T1000 (cell line): ENCODE data around the gene PLCL2.

Experiments used
- DNase-seq: peaks from one replicate; lab custom pipeline; 2025; ENCODE audit warnings: mixed read lengths; lab: John Stamatoyannopoulos, UW

Gene PLCL2

DNA sequence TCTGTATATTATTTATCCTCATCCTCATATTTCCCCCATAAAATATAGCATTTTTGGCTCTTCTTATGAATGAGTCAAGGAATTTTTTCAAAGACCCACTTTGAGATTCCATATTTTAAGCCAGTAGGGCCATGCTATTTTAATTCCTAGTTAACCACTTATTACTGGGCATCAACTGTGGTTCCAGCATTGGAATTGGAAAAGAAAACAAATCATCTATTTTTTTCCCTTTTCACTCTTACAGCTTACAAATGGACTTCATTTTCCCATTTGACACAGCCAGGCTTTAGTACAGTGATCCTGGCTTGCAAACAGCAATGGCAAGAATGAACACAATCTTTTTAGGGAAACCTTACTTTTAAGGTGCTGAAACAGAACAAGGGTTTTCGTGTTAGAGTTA lies 19.4 kb upstream of the PLCL2 start:
- no peak for DNase-seq

DNA sequence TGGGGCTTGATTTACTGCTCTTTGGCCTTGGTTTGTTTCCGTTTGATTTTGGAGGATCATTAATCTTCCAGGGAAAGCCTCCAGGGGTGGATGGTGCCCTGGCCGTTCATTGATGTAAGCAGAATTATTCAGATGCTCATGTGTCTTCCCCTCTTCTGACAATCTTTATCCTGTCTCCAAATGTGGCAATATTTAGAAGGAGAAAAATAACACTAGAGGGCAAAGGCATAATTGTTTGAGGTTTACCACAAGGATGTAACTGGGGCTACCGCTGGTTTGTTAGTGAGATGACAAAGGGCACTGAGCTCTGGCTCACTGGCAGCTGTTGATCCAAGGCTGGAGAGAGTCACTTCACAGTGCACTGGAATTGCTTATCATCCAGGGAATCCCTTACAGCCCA lies 18.2 kb upstream of the PLCL2 start:
- peak; percentile 50 for DNase-seq

GRCh38 chr3:16868513-16868912 lies 16.2 kb upstream of the PLCL2 start:
- no peak for DNase-seq

DNA sequence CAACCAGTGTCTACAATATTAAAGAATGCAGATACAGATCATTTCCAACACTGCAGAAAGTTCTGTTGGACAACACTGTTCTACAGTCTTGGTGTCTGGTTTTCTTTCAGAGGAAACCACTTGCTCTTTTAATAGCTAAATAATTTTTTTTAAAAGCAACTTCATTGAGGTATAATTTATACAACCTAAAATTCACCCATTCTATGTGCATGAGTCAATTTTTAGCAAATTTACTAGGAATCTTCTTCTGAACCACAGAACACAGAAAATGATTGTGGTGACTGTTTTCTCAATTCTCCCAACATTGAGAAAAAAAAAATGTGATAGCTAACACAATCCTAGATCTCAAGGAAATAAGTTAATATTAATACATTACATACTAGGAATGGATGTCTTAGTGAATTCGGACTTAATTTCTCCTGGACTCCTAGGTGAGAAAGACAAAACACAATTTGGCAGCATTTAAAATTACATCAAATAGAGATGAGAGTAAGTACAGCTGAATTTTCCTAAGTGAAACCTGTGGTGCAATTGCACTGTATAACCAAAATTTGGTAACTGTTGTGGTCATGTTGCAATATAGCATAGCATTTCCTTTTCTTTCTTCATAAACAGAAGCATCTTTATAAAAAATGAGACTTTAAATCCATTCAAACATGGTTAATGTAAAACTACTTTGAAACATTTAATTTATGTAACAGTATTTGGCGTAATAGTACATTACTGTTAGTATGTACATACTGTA lies 15.3 kb upstream of the PLCL2 start:
- no peak for DNase-seq

DNA sequence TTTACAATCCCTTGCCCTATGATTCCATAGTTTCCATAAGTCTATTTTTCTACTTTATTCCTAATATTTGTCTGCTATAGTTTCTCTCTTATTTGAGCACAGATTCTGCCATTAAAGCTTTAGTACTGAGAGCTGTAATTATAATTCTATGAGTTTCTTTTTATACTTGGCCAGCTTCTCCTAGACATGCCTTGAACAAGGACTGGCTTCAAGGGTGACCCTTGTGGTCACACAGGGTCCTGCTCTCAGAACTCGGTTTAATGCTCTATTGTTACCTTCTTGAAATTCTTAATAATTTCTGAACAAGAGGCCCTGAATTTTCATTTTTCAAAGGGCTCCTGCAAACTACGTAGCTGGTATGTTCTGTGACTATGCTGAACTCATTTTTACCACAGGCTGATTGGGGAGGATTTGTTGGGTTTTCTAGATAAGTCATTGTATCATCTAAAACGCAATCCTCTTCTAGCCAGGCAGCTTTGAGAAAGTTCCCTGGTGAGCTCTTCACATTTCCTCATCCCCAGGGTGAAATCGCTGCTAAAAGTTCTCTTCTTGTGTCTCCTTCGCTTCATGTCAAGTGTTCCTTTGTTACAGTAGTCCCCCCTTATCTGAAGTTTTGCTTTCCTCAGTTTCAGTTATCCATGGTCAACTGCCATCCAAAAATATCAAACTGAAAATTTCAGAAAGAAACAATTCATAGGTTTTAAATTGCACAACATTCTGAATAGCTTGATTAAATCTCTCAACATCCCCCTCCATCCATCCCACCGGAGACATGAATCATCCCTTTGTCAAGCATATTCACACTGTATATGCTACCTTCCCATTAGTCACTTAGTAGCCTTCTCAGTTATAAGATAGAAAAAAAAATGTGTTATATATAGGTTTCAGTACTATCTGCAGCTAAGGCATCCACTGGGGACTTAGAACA lies 12.6 kb upstream of the PLCL2 start:
- no peak for DNase-seq

DNA sequence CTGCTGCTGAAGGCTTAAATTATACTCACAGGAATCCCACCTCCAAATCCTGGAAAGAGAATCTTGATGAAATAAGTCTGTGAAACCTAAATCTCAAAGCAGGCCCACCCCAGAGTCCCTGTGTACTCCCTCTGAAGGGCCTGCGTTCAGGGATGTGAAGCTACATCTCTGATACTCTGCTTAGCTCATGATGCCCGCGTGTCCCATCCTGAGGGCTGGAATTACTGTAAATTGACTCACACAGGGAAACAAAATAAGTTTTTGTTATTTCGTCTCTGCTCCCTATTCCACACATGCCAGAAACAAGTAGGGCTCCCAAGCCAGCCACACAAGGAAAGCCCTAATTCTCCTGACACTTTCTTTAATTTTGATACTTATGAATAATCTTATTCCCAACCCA lies 10.9 kb upstream of the PLCL2 start:
- DNase-seq, result no peak

DNA sequence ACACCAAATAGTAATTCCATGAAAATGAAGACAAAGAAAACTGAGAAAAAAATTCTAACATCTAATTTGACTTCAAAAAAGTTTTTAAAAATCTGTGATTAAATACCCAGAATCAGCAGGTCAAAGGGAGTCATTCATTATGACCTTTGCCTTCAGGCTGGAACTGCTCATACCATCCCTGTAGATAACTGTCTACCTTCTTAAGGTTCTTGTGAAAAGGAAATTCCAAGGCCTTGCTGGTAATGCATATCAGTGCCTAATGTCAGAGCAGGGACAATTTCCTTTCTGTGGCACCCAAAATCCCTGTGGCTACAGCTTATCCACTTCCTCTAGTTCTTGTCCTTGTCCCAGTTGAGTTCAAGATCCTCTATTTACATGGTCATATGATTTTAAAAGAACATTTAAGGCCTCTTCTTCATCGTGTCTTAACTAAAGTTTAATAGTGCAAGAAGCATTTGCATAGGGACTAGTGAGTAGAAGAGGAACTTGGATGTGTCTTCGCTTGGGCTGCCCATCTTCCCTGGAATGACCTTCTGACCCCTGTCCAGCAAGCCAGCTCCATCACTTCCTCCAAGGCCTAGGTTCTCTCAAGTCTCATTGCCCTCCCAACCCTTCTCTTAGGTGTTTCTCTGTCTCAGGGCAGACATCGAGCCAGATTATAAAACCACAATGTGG lies 8.7 kb upstream of the PLCL2 start:
- no peak for DNase-seq

- no peak for DNase-seq
Observed at GRCh38 chr3:16877505-16877904, 7.2 kb upstream of the PLCL2 start.

GRCh38 chr3:16877911-16878310 lies 6.8 kb upstream of the PLCL2 start:
- no peak for DNase-seq

GRCh38 chr3:16881896-16882630 lies 2.7 kb upstream of the PLCL2 start:
- no peak for DNase-seq

- DNase-seq, result no peak
Observed at GRCh38 chr3:16883057-16883722, 1.6 kb upstream of the PLCL2 start.

- DNase-seq, result no peak
Observed at GRCh38 chr3:16883723-16884083, 1.1 kb upstream of the PLCL2 start.

- no peak for DNase-seq
Observed at GRCh38 chr3:16884084-16884747, 539 bp upstream of the PLCL2 start.

DNA sequence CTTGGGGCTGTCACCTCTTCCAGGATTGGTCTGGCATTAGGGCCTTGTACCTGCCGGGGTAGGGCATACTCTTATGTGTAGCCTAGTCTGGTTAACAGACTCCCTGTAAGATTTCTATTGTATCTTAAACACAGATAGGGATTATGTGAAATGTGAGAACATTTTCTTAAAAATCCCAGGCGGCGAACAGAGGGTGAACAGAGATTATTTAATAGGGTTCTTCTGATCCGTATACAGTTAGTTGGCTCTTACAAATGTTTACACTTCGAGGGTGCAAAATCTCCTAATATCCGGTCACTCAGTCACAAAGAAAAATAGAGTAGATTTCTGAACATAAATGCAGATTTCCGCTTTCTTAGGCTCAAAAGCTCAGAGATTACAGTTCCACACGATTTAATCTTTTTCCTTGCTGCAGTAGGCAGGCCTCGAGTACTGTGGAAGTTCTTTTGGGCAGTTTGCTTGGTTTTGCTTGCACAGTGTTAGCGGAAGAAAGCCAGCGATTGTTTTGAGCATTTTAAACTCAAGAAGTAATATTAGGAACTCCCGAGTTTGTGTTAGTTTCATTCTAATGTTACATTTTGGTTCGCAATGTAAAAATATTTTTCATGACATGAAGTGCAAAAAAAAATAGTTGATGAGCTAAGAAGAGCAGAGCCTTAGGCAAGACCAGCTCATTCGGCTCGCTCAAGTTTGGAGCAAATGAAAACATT lies 993 bp downstream of the PLCL2 start:
- no peak for DNase-seq

DNA sequence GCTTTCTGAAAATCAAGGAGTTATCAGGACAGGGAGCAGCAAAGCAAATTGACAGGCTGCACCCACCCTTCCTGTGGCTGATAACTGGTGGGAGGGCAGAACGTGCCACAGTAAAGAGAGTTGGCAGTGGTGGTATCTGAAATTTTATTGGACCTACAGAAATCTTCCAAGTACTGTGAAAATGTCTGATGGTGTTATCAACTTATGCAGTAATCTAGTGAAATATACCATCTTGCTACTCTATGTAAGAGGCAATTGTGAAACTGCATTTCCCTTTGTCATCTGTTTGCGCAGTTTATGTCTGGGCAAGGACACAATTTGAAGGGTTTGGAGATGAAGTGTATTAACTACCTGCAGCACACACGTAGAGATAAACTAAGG lies 1.5 kb downstream of the PLCL2 start:
- DNase-seq, result no peak

DNA sequence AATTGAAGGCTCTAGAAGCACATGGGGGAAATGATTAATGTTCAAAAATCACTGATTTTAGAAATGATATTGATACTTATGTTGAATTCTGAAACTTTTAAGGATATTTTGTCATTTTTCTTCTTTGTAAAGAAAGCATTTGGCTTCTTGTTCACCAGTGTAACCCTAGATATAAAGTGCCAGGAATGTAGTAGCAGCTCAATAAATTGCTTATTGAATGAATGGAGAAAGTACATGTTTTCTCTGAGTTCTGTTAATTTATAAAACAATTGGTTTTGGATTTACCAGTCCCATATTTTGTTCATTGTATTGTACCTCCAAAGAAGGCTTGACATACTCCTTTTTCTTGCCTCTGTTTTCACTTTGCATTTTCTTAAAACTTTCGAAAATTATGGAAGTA lies 2.4 kb downstream of the PLCL2 start:
- DNase-seq, result no peak

DNA sequence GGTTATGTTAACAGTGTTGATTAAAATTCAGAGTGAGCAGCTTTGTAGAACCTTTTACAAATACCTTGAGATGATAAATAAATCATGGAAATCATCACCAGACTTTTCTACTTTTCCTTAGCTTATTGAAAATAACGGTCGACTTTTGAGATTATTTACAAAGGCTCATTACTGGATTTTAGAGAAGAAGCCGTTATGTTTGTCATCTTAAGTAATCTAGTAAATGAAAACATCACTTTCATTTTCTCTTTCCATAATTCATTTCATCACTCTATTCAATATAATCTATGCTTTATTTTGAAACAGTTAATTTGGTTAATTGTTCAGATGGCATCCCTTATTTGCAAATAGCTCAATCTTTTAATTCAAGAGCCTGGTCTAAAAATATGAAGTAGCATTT lies 3.6 kb downstream of the PLCL2 start:
- no peak for DNase-seq

GRCh38 chr3:16888785-16889607 lies 4.2 kb downstream of the PLCL2 start:
- DNase-seq, result no peak

DNA sequence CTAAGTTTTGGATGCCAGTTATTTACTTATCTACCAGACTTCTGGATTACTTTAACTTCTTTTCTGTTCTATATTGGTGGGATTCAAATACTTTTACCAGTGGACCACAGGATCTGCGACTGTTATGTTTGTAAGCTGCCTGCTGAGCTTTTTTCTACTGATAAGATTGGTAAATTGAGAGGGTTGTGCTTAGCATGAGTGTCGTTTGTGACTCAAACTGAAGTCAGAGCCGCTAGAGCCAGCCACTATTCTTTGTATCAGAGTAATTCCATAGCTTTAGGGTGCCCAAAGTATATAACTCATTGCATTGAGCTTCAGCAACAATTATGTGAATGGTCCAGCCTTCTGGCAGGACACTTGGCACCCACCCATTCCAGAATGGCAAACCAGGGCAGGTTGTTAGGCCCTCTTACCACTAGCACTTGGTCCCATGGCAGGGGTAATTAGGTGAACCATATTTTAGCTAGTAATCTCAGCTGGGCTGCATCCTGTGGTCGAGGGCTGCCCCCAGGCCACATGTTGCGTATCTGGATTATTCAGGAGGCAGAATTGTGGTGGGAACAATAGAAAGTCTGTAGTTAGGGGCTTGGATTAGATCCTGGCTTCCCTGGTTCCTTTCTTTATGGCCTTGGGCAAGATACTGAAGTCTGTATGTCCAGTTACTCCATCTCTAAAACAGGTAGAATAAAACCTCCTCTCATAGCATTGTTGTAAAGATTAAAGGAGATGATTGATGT lies 6.0 kb downstream of the PLCL2 start:
- DNase-seq, result no peak
